H1 (cell line): Measurements from ENCODE around the gene MPDU1. TPM values are rescaled to one million over a fixed set of nuclear protein-coding genes. Genes with fewer than 3 reads are reported as not detected.

ENCODE experiments used
- EZH2 ChIP-seq: fragments of 200-600 bp; sonication (generic); IDR thresholded peaks from 2 replicates; pipeline ENCODE4 v1.7.1; 2012; ENCODE audit warnings: low read depth, mild to moderate bottlenecking, moderate library complexity, low read length, inconsistent platforms; ENCODE audit not compliant: severe bottlenecking
- GABPA ChIP-seq: IDR thresholded peaks from 2 replicates; pipeline ENCODE4 v1.6.1; 2011; ENCODE audit warnings: mild to moderate bottlenecking, low read length, moderate library complexity, borderline replicate concordance; ENCODE audit not compliant: insufficient read depth
- KDM5A ChIP-seq: fragments of 200-600 bp; IDR thresholded peaks from 2 replicates; pipeline ENCODE4 v1.7.1; 2012; ENCODE audit warnings: mild to moderate bottlenecking, low read length, inconsistent platforms, mixed read lengths
- MAX ChIP-seq: IDR thresholded peaks from 2 replicates; pipeline ENCODE4 v1.6.1; 2012; ENCODE audit warnings: inconsistent platforms
- POLR2A ChIP-seq, 2 experiments: IDR thresholded peaks; 1 replicate in 1 of 2; 2 replicates in 1 of 2; pipeline ENCODE4 v1.6.1; 2011; ENCODE audit warnings: low read depth in 2 of 2, low read length in 2 of 2, mild to moderate bottlenecking in 2 of 2; ENCODE audit errors: control extremely low read depth in 1 of 2
- POLR2AphosphoS5 ChIP-seq: IDR thresholded peaks from 2 replicates; pipeline ENCODE4 v1.6.1; 2011; ENCODE audit warnings: low read depth, low read length
- RFX5 ChIP-seq: IDR thresholded peaks from 2 replicates; pipeline ENCODE4 v1.6.1; 2011; ENCODE audit warnings: low read depth, low read length, improper control_type of control experiment, borderline replicate concordance
- SAP30 ChIP-seq: fragments of 300-600 bp; sonication (generic); IDR thresholded peaks from 2 replicates; pipeline ENCODE4 v1.7.1; 2012; ENCODE audit warnings: low read length, moderate library complexity, mild to moderate bottlenecking, inconsistent platforms; ENCODE audit not compliant: insufficient read depth, insufficient replicate concordance
- SUZ12 ChIP-seq: fragments of 200-600 bp; sonication (generic); IDR thresholded peaks from 2 replicates; pipeline ENCODE4 v1.6.1; 2012; ENCODE audit warnings: mild to moderate bottlenecking, inconsistent platforms, low read length, moderate library complexity, mixed read lengths
- TAF1 ChIP-seq: IDR thresholded peaks from 2 replicates; pipeline ENCODE4 v1.6.1; 2011; ENCODE audit warnings: mild to moderate bottlenecking, low read depth, low read length
- polyA plus RNA-seq, 7 experiments: library from polyadenylated mRNA; depleted of rRNA in 3 of 7; stranded (reverse) in 5 of 7; unstranded in 2 of 7; fragments of >200 nt in 5 of 7; fragments of 200-250 nt in 2 of 7; gene quantifications; 1 replicate in 5 of 7; 2 replicates in 1 of 7; 4 replicates in 1 of 7; pipeline versions ENCODE4 v1.2.1 to v1.2.3, GENCODE V29; 2011 to 2013; ENCODE audit warnings: missing spikeins in 2 of 7, mixed read lengths in 2 of 7
- total RNA-seq: library from RNA; stranded (reverse); fragmentation: NEBNext Ultra II Directional; extraction: Animal tissue kit (Norgen Biotek cat#: 25700); gene quantifications from 2 replicates; pipeline ENCODE4 v1.2.1, GENCODE V29; 2021

Gene MPDU1
- total and polyA plus RNA-seq, 2 of the 8 experiments (the other 6 are each of a cell fraction or from before 2014, with no cell fraction given), result 63.2 to 142 TPM

GRCh38 chr17:7577327-7578199 is 6.1 kb upstream of the MPDU1 start (continued):
- no peak for TF ChIP-seq EZH2
- no peak for TF ChIP-seq SAP30
- TF ChIP-seq POLR2A (IDR thresholded peaks at IDR 0.05; ENCODE audit: control extremely low read depth in 1 of 2, low read depth in 2 of 2, low read length in 2 of 2), result peak; percentile 14 to 43; a peak in 2 of 3 replicates
- no peak for TF ChIP-seq SUZ12
- peak; percentile 66 for TF ChIP-seq POLR2AphosphoS5
- TF ChIP-seq MAX, result no peak
- no peak for TF ChIP-seq RFX5
- no peak for TF ChIP-seq KDM5A
- no peak for TF ChIP-seq GABPA
- TF ChIP-seq TAF1, result no peak
